Cardiac fibroblast (primary cell): ENCODE measurements around the gene RTP3.
A peak's percentile ranks its signal among the peaks of the same experiment; 100 is the strongest.

Experiments
- DNase-seq, 2 donors: peaks; one replicate each; pipeline versions ENCODE4 v3.0.0 to v3.0.0-alpha.2; 2010; ENCODE audit warnings: low read depth in 2 of 2
- H3K4me3 ChIP-seq, 2 donors: replicated peaks in 1 of 2; 1 replicate in 1 of 2; 2 replicates in 1 of 2; pipeline ENCODE4 v1.5.1; 2011; ENCODE audit warnings: low read depth in 2 of 2, low read length in 2 of 2, mild to moderate bottlenecking in 2 of 2, moderate library complexity in 1 of 2
- TF ChIP-seq, protein P1 (sequence below): IDR thresholded peaks from one replicate; pipeline ENCODE4 v1.5.1; 2011; ENCODE audit warnings: low read depth, mild to moderate bottlenecking, low read length, inconsistent platforms

Gene RTP3

DNA sequence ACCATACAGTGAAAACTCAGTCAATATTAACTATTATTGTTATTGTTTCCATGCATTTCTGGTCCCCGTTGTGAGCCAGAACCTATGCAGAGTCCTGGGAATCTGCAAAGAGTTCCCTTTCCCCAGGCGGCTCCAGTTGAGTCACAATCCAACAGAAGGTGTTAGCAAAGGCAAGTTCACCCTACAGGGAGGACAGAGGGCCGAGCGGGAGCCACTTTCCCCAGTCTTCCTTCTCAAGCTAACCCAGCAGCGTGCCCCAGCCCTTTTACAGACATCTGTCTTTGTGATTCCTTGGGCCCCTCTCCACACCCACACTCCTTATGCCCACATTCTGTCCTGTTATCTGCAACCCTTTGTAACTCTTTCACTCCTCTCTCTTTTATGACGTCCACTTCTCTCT lies 20.0 kb upstream of the RTP3 start:
- no peak for DNase-seq
- H3K4me3 ChIP-seq: no peak overlapping the region
- TF ChIP-seq, protein P1, sequence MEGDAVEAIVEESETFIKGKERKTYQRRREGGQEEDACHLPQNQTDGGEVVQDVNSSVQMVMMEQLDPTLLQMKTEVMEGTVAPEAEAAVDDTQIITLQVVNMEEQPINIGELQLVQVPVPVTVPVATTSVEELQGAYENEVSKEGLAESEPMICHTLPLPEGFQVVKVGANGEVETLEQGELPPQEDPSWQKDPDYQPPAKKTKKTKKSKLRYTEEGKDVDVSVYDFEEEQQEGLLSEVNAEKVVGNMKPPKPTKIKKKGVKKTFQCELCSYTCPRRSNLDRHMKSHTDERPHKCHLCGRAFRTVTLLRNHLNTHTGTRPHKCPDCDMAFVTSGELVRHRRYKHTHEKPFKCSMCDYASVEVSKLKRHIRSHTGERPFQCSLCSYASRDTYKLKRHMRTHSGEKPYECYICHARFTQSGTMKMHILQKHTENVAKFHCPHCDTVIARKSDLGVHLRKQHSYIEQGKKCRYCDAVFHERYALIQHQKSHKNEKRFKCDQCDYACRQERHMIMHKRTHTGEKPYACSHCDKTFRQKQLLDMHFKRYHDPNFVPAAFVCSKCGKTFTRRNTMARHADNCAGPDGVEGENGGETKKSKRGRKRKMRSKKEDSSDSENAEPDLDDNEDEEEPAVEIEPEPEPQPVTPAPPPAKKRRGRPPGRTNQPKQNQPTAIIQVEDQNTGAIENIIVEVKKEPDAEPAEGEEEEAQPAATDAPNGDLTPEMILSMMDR: no peak

DNA sequence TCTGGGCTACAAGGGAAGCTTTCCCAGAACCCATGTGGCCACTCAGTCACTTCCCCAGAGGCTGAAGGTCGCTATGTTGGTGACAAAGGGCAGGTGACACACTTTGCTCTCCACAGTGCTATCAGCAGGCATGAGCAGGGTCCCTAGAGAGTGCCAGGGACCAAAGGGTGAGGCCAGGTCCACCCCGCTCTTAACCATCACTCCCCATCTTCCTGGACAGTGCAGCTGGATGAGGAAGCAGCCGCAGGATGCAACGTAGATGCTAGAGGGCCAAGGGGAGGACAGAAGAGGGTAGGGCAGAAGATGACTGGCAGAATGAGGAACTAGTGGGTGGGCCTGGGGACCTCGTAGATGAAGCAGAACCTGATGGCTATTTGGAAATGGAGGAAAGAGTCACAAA lies 19.4 kb upstream of the RTP3 start:
- TF ChIP-seq, protein P1: no peak
- DNase-seq: no peak
- no peak overlapping the region for H3K4me3 ChIP-seq

DNA sequence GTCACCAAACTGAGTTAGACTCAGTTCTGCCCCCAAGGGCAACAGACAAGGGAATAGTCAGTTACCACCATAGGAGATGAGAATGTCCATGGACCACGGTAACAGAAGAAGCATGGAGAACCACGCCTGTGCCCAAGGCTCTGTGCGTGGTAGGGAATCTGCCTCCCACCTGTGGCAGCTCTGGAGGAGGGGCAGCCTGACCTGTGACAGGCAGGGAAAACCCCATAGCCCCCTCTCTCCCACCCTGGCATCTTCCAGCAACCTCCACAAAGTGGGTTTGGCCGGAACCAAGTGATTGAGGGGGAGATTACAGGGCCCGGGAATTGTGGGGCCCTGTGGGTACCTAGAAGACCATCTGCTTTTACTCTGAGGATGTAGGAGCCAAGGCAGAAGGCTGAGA lies 18.8 kb upstream of the RTP3 start:
- H3K4me3 ChIP-seq: no peak overlapping the region
- TF ChIP-seq, protein P1: no peak
- no peak for DNase-seq

DNA sequence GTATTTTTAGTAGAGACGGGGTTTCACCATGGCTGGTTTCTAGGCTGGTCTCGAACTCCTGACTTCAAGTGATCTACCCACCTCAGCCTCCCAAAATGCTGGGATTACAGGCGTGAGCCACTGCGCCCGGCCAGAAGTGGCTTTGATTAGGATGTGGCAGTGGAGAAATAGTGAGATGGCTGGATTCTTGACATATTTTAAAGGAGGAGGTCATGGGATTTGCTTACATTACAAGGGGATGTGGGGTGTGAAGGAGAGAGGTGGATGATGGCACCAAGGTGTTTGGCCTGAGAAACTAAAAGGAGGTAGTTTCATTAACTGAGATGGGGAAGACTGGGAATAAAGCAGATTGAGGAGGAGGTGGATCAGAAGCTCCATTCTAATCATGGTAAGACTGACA lies 18.1 kb upstream of the RTP3 start:
- TF ChIP-seq, protein P1: no peak
- no peak overlapping the region for H3K4me3 ChIP-seq
- DNase-seq: no peak

DNA sequence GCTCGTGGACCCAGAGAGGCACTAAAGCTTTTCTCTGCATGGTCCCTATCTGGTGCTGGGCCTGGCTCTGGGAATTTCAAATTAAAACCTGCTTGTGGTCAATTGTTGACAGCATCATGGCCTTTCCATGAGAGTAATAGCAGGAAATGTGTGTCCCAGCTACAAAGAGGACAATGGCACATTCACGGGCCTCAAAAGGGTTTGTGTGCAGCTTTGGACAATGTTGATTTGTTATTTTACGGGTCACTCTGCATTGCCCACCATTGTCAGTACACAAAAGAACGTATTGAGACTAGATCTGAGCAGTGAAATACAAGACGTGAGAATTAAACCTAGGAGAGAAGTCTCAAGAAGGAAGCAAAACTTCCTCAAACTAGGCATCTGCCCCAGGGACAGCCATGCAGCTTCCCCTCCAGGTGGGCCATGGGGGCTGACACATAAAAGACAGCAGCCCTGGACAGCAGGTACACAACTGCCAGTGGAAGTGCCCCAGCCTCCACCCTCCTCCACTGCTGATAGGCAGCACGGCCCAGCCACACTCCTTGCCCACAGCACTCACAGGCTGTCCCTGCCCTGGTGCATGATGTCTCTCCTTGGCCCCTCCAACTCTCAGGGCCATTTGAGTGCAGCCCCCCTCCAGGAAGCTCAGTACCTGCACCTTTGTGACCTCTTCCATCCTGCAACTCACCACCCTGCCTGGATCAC lies 17.1 kb upstream of the RTP3 start:
- TF ChIP-seq, protein P1: no peak
- no peak overlapping the region for H3K4me3 ChIP-seq
- no peak for DNase-seq

DNA sequence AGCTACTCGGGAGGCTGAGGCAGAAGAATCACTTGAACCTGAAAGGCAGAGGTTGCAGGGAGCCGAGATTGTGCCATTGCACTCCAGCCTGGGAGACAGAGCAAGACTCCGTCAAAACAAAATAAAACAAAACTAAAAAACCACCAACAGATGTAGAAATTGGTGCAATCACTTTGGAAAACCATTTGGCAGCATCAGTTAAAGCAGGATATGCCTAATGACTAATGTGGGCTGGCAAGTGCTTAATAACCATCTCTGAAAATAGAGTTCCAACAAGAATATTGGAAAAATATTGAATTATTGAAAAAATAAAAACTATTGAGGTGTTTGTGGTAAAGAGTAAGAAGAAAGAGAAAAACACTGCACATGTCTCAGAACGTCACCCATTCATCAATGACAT lies 16.1 kb upstream of the RTP3 start:
- H3K4me3 ChIP-seq: no peak overlapping the region
- no peak for DNase-seq
- TF ChIP-seq, protein P1: no peak

DNA sequence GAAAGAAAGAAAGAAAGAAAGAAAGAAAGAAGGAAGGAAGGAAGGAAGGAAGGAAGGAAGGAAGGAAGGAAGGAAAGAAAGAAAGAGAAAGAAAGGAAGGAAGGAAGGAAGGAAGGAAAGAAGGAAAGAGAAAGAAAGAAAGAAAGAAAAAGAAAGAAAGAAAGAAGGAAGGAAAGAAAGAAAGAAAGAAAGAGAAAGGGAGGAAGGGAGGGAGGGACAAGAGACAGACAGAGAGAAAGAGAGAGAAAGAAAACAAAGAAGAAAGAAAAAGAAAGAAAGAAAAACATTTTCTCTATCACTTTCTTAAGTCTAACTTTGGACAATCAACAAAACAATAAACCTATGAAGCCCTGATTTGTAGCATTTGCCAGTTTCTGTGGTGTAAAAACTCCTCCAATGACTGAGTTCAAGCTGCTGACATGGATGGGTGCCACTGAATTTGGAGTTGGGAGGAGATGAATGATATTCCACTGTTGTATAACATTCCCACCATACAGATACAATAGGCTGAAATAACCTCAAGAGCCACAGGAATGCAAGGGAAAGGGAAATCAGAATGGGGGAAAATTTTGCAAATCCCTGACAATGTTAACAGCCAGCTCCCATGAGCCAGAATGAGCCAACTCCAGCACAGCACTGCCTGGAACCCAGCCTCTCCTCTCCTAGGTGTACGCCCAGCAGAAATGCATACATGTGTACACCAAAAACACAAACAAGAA lies 15.0 kb upstream of the RTP3 start:
- H3K4me3 ChIP-seq: no peak overlapping the region
- peak; percentile 51 to 83 for DNase-seq
- TF ChIP-seq, protein P1: no peak
